ENCODE results near the gene ACAD9.

Gene ACAD9

DNA sequence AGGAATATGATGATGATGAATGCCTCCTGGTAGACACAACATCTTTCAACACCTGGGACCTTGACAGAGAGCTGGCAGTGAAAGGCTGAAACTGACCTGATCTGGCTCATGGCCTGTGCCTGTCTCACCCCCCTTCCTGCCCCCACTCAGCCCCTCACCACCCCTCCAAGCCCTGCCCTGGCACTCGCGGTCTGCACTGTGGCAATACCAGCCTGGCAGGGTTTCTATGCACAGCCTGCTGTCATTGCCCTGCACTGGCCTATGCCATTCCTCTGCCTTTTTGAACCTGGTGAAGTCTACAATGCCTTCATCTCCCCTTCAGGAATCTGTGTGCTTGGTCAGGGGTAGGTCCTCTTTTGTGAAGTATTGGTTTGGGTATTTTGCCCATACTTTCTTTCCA is 56.5 kb downstream of the ACAD9 start:
- no peak for DNase-seq (ENCODE audit: low read depth)

GRCh38 chr3:128936341-128936740 is 56.9 kb downstream of the ACAD9 start:
- DNase-seq (ENCODE audit: low read depth), result no peak

DNA sequence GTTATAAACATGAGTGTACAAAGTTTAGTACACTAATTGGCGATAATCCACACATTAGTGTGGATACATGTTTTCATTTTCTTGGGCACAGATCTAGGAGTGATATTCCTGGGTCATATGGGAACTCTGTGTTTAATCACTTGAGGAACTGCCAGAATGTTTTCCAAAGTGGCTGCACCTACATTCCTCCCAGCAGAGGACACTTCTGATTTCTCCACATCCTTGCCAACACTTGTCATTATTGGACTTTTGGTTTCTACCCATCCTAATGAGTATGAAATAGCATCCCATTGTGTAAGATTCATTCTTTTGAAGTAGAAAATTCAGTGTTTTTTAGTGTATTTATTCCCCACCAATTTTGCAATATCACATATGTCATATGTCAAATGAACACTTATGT is 60.8 kb downstream of the ACAD9 start:
- DNase-seq (ENCODE audit: low read depth), result no peak

GRCh38 chr3:128942161-128942952 is 62.9 kb downstream of the ACAD9 start:
- DNase-seq (ENCODE audit: low read depth), result no peak

DNA sequence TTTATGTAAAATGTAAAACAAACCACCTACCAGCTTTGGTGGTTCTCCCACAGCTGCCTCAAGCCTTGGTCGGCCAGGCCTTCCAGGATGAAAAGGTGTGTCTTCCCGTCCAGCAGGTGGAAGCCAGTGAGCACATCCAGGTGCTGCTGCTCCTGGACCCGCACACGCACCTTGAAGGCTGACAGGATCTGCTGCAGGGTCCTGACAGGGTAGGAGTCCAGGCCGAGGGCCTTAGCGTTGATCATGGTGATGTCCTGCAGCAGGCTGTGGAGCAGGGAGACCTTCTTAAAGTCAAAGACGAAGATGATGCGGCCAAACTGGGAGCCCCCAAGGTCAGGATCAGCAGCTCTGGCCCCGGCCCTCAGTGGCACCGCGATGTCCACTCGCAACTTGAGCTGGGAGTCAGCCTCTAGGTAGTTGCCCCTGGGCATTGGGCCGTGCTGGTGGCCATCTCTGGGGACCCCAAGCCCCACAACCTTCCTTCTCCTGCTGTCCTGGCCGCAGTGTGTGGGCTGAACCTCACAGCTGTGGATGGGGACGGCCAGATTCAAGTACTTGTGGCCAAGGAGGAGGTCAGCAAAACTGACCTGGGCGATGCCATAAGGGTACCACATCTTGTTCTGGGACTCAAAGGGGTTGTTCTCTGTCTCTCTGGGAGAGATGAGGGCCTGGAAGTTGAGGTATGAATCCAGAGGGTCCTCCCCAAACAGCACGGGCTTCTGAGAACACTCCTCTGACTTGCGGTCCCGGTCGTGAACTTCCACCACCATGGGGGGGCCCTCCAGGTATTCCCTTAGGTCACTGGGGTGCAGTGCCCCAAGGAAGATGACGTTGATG is 65.8 kb downstream of the ACAD9 start:
- DNase-seq (ENCODE audit: low read depth), result no peak

DNA sequence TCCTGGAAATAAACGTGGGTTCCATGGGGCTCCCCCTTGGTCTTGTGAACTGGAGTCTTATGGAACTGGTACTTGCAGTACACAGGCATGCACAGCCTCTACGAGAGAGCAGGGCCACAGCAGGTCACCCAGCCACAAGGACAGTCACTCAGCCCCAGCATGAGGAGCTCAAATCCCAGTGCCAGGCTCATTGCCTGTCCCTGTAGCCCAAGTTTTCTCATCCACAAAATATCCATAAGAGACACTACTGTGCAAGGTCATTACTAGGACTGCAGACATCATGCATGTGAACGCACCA is 66.4 kb downstream of the ACAD9 start:
- DNase-seq (ENCODE audit: low read depth), result no peak

GRCh38 chr3:128946411-128946810 is 67.0 kb downstream of the ACAD9 start:
- DNase-seq (ENCODE audit: low read depth), result peak; percentile 90

- DNase-seq (ENCODE audit: low read depth), result no peak
Measured at GRCh38 chr3:128949158-128949557, 69.7 kb downstream of the ACAD9 start.

GRCh38 chr3:128950223-128950938 is 71.0 kb downstream of the ACAD9 start:
- peak; percentile 56 for DNase-seq (ENCODE audit: low read depth)

DNA sequence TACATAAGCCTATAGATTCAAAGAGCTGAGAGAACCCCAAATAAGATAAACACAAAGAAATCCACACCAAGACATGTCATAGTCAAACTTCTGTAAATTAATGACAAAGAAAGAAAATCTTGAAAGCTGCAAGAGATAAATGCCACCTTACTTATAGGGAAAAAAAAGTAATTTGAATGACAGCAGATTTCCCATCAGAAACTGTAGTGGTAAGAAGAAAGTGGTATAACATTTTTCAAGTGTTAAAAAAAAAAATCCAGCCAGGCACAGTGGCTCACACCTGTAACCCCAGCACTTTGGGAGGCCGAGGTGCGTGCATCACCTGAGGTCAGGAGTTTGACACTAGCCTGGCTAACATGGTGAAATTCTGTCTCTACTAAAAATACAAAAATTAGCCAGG is 77.0 kb downstream of the ACAD9 start:
- DNase-seq (ENCODE audit: low read depth), result no peak

Measured in iris pigment epithelial cell (primary cell).